MM.1S (cell line): ENCODE data around the gene HDX.
"Not testable (repeated sequence)": the region's sequence is repeated elsewhere in the genome, so short reads cannot be mapped to it uniquely, and the experiment has no call there.

Source experiments
- DNase-seq: peaks from one replicate; pipeline ENCODE4 v3.0.0-alpha.2; 2015
- H2AFZ ChIP-seq: fragments of 300-600 bp; sonication (generic); 2 replicates; pipeline ENCODE4 v1.6.0; 2016; ENCODE audit warnings: antibody characterized with exemption, low read length
- H3F3A ChIP-seq: fragments of 300-600 bp; sonication (generic); 2 replicates; pipeline ENCODE4 v1.6.1; 2016; ENCODE audit warnings: mild to moderate bottlenecking, antibody characterized with exemption, low read length, moderate library complexity, mixed read lengths; ENCODE audit not compliant: insufficient read depth
- H3K27ac ChIP-seq: fragments of 300-600 bp; sonication (generic); 2 replicates; pipeline ENCODE4 v1.5.1; 2016; ENCODE audit warnings: mild to moderate bottlenecking, low read length
- H3K27me3 ChIP-seq: fragments of 300-600 bp; sonication (generic); replicated peaks from 2 replicates; pipeline ENCODE4 v1.6.0; 2016; ENCODE audit warnings: low read length; ENCODE audit not compliant: insufficient read depth
- H3K36me3 ChIP-seq: fragments of 300-600 bp; sonication (generic); replicated peaks from 2 replicates; pipeline ENCODE4 v1.6.1; 2016; ENCODE audit warnings: mild to moderate bottlenecking, low read length, mixed read lengths; ENCODE audit not compliant: insufficient read depth
- H3K4me1 ChIP-seq: fragments of 300-600 bp; sonication (generic); 2 replicates; pipeline ENCODE4 v1.6.1; 2016; ENCODE audit warnings: low read length, mixed read lengths
- H3K4me2 ChIP-seq: fragments of 300-600 bp; sonication (generic); 2 replicates; pipeline ENCODE4 v1.6.0; 2016; ENCODE audit warnings: low read depth, low read length
- H3K4me3 ChIP-seq: fragments of 300-600 bp; sonication (generic); 2 replicates; pipeline ENCODE4 v1.5.1; 2016; ENCODE audit warnings: low read length, mixed read lengths
- H3K79me2 ChIP-seq: fragments of 300-600 bp; sonication (generic); 2 replicates; pipeline ENCODE4 v1.6.1; 2016; ENCODE audit warnings: mixed run types, low read length, mixed read lengths
- H3K9ac ChIP-seq: fragments of 300-600 bp; sonication (generic); 2 replicates; pipeline ENCODE4 v1.6.1; 2016; ENCODE audit warnings: low read length, mixed read lengths
- H3K9me2 ChIP-seq: fragments of 300-600 bp; sonication (generic); replicated peaks from 2 replicates; pipeline ENCODE4 v1.6.1; 2016; ENCODE audit warnings: mild to moderate bottlenecking, low read length, mixed read lengths; ENCODE audit not compliant: insufficient read depth
- H3K9me3 ChIP-seq: fragments of 300-600 bp; sonication (generic); replicated peaks from 2 replicates; pipeline ENCODE4 v1.6.1; 2016; ENCODE audit warnings: mild to moderate bottlenecking, low read length, mixed read lengths; ENCODE audit not compliant: insufficient read depth
- H4K20me1 ChIP-seq: fragments of 300-600 bp; sonication (generic); 2 replicates; pipeline ENCODE4 v1.6.1; 2016; ENCODE audit warnings: mild to moderate bottlenecking, low read length, moderate library complexity, mixed read lengths; ENCODE audit not compliant: insufficient read depth
- CTCF ChIP-seq: fragments of 300-600 bp; sonication (generic); IDR thresholded peaks from 2 replicates; pipeline ENCODE4 v1.5.1; 2016; ENCODE audit warnings: antibody characterized with exemption, low read length, mixed read lengths
- EZH2 ChIP-seq: fragments of 300-600 bp; sonication (generic); optimal IDR thresholded peaks from 2 replicates; pipeline ENCODE3; 2017; ENCODE audit warnings: low read depth, mild to moderate bottlenecking, antibody characterized with exemption, low read length, mixed read lengths
- EZH2phosphoT487 ChIP-seq: fragments of 300-600 bp; sonication (generic); IDR thresholded peaks from 2 replicates; pipeline ENCODE4 v1.6.1; 2018; ENCODE audit warnings: antibody characterized with exemption, low read length

Gene HDX, protein sequence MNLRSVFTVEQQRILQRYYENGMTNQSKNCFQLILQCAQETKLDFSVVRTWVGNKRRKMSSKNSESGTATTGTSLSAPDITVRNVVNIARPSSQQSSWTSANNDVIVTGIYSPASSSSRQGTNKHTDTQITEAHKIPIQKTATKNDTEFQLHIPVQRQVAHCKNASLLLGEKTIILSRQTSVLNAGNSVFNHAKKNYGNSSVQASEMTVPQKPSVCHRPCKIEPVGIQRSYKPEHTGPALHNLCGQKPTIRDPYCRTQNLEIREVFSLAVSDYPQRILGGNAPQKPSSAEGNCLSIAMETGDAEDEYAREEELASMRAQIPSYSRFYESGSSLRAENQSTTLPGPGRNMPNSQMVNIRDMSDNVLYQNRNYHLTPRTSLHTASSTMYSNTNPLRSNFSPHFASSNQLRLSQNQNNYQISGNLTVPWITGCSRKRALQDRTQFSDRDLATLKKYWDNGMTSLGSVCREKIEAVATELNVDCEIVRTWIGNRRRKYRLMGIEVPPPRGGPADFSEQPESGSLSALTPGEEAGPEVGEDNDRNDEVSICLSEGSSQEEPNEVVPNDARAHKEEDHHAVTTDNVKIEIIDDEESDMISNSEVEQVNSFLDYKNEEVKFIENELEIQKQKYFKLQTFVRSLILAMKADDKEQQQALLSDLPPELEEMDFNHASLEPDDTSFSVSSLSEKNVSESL

GRCh38 chrX:84501798-84502628, at the start of gene HDX:
Gene HDX (minus strand): TSS chrX:84502453. CDS start chrX:84475397, 27,056 bp downstream.
- Histone ChIP-seq H3K9me2 (no peaks in the 10 kb centered on the region), H3K9me3 (no peaks in the 10 kb centered on the region), H2AFZ (peak within 1 kb of the TSS; percentile 76), H3K4me3 (peak within 1 kb of the TSS; percentile 72), H3K9ac (peak within 1 kb of the TSS; percentile 52; the same call in 1 of the 2 replicates), H3K27ac (peak within 1 kb of the TSS; percentile 59; the same call in 1 of the 2 replicates), H3K4me1 (0 out of 2 replicates have a peak, but pooled peaks cover 4% of the 10 kb centered on the region), H3K79me2 (no peaks in the 10 kb centered on the region), H3K4me2 (peak within 1 kb of the TSS; percentile 48), H3F3A (no peaks in the 10 kb centered on the region), H3K36me3 (no peaks in the 10 kb centered on the region), H3K27me3 (no peaks in the 10 kb centered on the region), H4K20me1 (no peaks in the 10 kb centered on the region)
- peak; percentile 85 for DNase-seq
- TF ChIP-seq CTCF, result no peak
- no peak for TF ChIP-seq EZH2phosphoT487
- no peak for TF ChIP-seq EZH2

DNA sequence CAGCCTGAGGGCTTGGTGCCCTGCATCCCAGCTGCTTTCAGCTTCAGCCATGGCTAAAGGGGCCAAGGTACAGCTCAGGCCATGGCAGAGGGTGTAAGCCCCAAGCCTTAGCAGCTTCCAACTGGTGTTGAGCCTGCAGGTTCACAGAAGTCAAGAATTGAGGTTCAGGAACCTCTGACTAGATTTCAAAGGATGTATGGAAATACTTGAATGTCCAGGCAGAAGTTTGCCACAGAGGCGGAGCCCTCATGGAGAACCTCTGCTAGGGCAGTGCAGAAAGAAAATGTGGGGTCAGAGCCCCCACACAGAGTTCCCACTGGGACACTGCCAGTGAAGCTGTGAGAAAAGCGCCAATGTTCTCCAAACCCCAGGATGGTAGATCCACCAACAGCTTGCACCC, 39.1 kb upstream of the HDX start:
- not testable (repeated sequence) for H4K20me1 ChIP-seq, H3K27me3 ChIP-seq, H3F3A ChIP-seq

GRCh38 chrX:84537627-84538026, 35.4 kb upstream of the HDX start:
- H3K27me3 ChIP-seq, H4K20me1 ChIP-seq, H3K79me2 ChIP-seq, H3K4me1 ChIP-seq, H3K36me3 ChIP-seq, DNase-seq, H3K27ac ChIP-seq, H2AFZ ChIP-seq, H3K9me2 ChIP-seq, H3K4me3 ChIP-seq, H3K9ac ChIP-seq, H3F3A ChIP-seq, H3K9me3 ChIP-seq, H3K4me2 ChIP-seq: not testable (repeated sequence)

More for the DNA sequence above, 39.1 kb upstream of the HDX start:
- not testable (repeated sequence) for DNase-seq, H3K27ac ChIP-seq, H3K4me2 ChIP-seq, H3K9me3 ChIP-seq, H3K79me2 ChIP-seq, H3K4me3 ChIP-seq, H3K9ac ChIP-seq, H3K4me1 ChIP-seq, H3K9me2 ChIP-seq, H3K36me3 ChIP-seq, H2AFZ ChIP-seq

GRCh38 chrX:84488426-84488825, 13.8 kb downstream of the HDX start:
- peaks cover 8% of the 10 kb centered on the region for H3K4me1 ChIP-seq
- no peak overlapping the region for H3K9ac ChIP-seq
- H3F3A ChIP-seq, result peaks cover 10% of the 10 kb centered on the region
- DNase-seq, result no peak
- no peak overlapping the region for H3K4me3 ChIP-seq
- no peak overlapping the region for H2AFZ ChIP-seq
- no peaks in the 10 kb centered on the region for H3K36me3 ChIP-seq
- H3K9me3 ChIP-seq, result no peaks in the 10 kb centered on the region
- no peak overlapping the region for H3K4me2 ChIP-seq
- H4K20me1 ChIP-seq, result no peaks in the 10 kb centered on the region
- no peaks in the 10 kb centered on the region for H3K9me2 ChIP-seq
- no peak overlapping the region for H3K27ac ChIP-seq
- no peaks in the 10 kb centered on the region for H3K27me3 ChIP-seq
- no peaks in the 10 kb centered on the region for H3K79me2 ChIP-seq
- TF ChIP-seq EZH2 (no peak), CTCF (no peak), EZH2phosphoT487 (no peak)
